ENCODE results near the gene ARHGAP21.

ARHGAP21 gene

DNA sequence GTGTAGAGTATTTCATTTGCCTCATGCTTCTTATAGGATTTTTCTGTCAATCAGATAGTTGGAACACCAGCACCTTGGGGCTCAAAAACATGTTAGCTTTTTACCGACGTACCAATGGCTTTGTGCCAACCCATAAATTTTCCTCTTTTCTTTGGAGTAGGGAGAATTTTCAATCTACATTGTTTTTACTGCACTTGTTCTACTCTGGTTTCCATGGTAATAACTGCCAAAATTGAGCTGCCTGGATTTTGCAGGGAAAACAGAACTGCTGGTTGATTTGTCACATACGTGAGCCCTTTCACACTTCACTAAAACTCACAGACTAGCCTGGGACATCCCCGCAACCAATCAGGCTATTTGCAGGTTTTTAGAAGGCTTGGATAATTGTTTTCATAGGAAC is 189.7 kb downstream of the ARHGAP21 start:
- DNase-seq (ENCODE audit: low spot score), result no peak
